ENCODE data around the gene REX1BD. TPM values are rescaled to one million over a fixed set of nuclear protein-coding genes. Genes with fewer than 3 reads are reported as not detected.
"Not testable (repeated sequence)": the region's sequence is repeated elsewhere in the genome, so short reads cannot be mapped to it uniquely, and the experiment has no call there.

Gene REX1BD
- total RNA-seq, 1 donor, result 41.4 TPM

- TF ChIP-seq, protein P1, sequence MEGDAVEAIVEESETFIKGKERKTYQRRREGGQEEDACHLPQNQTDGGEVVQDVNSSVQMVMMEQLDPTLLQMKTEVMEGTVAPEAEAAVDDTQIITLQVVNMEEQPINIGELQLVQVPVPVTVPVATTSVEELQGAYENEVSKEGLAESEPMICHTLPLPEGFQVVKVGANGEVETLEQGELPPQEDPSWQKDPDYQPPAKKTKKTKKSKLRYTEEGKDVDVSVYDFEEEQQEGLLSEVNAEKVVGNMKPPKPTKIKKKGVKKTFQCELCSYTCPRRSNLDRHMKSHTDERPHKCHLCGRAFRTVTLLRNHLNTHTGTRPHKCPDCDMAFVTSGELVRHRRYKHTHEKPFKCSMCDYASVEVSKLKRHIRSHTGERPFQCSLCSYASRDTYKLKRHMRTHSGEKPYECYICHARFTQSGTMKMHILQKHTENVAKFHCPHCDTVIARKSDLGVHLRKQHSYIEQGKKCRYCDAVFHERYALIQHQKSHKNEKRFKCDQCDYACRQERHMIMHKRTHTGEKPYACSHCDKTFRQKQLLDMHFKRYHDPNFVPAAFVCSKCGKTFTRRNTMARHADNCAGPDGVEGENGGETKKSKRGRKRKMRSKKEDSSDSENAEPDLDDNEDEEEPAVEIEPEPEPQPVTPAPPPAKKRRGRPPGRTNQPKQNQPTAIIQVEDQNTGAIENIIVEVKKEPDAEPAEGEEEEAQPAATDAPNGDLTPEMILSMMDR (IDR thresholded peaks at IDR 0.05; ENCODE audit: insufficient read depth, low read length), result no peak
- no peak for DNase-seq (ENCODE audit: low read depth)
- H3K4me3 ChIP-seq (ENCODE audit: low read depth, low read length), result no peak overlapping the region
Measured at GRCh38 chr19:18590273-18591272, 2.0 kb downstream of the REX1BD start.

- DNase-seq (ENCODE audit: low read depth), result no peak
- H3K4me3 ChIP-seq (ENCODE audit: low read depth, low read length), result no peak overlapping the region
- TF ChIP-seq, protein P1 (IDR thresholded peaks at IDR 0.05; ENCODE audit: insufficient read depth, low read length), result no peak
Measured at GRCh38 chr19:18591735-18592385, 3.3 kb downstream of the REX1BD start.

DNA sequence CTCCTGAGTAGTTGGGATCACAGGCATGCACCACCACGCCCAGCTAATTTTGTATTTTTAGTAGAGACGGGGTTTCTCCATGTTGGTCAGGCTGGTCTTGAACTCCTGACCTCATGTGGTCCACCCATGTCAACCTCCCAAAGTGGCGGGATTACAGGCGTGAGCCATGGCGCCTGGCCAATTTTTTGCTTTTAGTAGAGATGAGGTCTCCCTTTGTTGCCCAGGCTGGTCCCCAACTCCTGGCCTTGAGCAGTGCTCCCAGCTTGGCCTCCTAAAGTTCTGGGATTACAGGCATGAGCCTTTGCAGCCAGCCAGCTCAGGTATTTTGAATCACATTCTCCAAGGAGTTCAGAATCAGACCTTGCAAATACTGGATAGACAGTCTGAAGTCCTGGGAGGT lies 4.1 kb downstream of the REX1BD start:
- not testable (repeated sequence) for H3K4me3 ChIP-seq (ENCODE audit: low read depth, low read length)

DNA sequence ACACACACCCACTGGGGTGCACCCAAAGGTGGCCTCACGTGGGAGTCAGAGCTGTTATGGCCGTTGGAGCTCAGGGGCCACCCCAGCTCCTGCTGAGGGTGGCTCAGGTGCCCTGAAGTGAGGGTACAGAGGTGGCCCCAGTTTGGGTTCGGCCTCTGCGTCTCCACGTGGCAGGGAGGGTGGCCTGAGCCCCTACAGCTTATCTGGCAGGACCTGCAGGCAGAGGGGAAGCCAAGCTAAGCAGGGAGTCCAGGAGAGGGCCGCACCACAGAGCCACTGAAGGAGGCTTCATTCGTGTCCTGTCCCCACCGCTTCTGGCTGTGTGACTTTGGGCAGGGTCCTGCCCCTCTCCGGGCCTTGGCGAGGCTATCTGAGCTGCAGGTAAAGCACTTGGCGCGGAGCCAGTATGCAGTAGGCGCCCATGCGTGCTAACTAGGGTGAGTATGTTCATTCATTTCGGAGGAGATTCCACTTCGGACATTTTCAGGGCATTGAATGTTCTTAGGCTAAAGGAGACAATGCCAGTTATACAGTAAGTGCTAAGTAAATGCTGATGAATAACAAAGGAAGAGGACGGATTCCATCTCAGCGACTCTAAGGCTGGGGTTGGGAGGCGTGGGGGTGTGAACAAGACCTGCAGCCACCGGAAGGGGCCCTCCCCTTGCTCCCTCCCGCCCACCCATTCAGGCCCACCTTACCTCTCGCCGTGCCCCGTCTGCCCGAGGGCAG lies 4.9 kb downstream of the REX1BD start:
- DNase-seq (ENCODE audit: low read depth), result no peak
- TF ChIP-seq, protein P1 (IDR thresholded peaks at IDR 0.05; ENCODE audit: insufficient read depth, low read length), result no peak
- H3K4me3 ChIP-seq (ENCODE audit: low read depth, low read length), result no peak overlapping the region

More for the DNA sequence above, 4.1 kb downstream of the REX1BD start:
- not testable (repeated sequence) for DNase-seq (ENCODE audit: low read depth)

DNA sequence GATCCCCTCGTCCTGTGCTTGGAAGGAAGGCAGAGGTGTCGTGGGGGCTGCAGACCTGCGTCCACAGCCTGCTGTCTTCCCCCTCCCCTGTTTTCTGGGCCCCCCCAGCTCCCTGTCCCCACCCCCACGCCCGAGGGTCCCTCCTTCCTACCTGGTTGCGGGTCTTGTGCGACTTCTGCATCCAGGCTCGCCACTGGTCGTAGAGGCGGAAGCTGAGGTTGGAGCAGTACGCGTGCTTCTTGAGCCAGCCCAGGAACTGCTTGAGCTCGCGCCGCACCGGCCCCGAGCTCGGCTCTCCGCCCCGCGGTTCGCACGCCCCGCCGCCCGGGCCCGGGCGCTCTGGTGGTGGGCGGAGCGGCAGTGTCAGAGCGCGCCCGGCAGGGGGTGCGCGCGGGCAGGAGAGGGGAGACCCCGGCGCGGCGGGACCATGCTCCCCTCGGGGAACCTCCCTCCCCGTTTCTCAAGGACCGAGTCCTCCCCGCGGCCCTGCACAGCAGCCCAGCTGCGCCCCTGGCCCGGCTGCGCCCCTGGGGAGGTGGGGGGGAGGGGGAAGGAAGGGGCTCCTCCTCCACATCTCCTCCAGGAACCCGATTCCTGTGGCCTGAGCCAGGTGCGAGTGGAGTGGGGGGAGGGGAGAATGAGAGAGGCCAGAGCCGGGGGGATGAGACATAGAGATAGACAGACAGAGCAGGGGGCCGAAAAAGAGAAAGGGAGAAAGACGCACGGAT lies 5.7 kb downstream of the REX1BD start:
- peak; percentile 66 for DNase-seq (ENCODE audit: low read depth)
- peak overlapping the region; percentile 53 for H3K4me3 ChIP-seq (ENCODE audit: low read depth, low read length)
- TF ChIP-seq, protein P1 (IDR thresholded peaks at IDR 0.05; ENCODE audit: insufficient read depth, low read length), result peak; percentile 67

- DNase-seq (ENCODE audit: low read depth), result no peak
- H3K4me3 ChIP-seq (ENCODE audit: low read depth, low read length), result peak overlapping the region; percentile 53
- TF ChIP-seq, protein P1 (IDR thresholded peaks at IDR 0.05; ENCODE audit: insufficient read depth, low read length), result no peak
Measured at GRCh38 chr19:18594824-18595373, 6.3 kb downstream of the REX1BD start.
